GM13976 (cell line): ENCODE measurements around the gene IGSF21.

Experiments used
- DNase-seq: peaks from one replicate; pipeline ENCODE4 v3.0.0; 2012; ENCODE audit warnings: low spot score
- in situ Hi-C: fragments of 300-500 bp; cut with MboI; formaldehyde crosslinking; loops from one replicate; pipeline ENCODE4 v1.12.0; 2022; ENCODE audit warnings: low sequenced_read_pairs, mixed read lengths, inconsistent platforms; ENCODE audit not compliant: unreplicated experiment
- TF ChIP-seq, protein P1 (sequence below): IDR thresholded peaks from 2 replicates; pipeline ENCODE4 v1.5.1; 2012; ENCODE audit warnings: borderline replicate concordance, mild to moderate bottlenecking; ENCODE audit not compliant: insufficient read depth; ENCODE audit errors: extremely low read depth, missing control alignments, control extremely low read depth

IGSF21 gene

DNA sequence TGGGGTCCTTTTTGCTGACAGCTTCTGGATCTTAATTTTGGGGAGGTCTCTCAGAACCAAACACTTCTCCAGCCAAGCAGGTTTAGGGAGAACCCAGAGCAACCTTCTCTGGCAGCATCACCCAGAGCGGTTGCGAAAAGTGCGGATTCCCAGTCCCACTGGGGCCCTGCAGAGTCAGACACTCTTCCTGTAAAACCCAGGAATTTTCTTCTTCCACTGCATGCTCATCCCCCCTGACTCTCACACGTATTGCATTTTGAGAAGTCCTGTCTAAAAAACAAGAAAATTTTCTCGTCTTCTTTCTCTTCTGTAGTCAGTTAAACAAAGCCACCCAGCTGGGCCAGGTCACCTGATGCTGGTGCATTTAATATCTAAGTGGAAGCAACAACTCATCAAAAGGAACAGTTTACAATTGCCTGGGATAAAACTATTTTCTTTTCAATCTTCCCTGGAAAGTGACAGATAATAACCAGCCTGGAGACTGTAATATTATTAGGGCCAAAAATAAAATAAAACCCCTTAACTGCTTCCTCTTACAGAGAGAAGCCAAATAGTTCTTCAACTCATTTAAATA lies 156.0 kb downstream of the IGSF21 start:
- no peak for DNase-seq
- in situ Hi-C loops: no loop called here
- TF ChIP-seq, protein P1, sequence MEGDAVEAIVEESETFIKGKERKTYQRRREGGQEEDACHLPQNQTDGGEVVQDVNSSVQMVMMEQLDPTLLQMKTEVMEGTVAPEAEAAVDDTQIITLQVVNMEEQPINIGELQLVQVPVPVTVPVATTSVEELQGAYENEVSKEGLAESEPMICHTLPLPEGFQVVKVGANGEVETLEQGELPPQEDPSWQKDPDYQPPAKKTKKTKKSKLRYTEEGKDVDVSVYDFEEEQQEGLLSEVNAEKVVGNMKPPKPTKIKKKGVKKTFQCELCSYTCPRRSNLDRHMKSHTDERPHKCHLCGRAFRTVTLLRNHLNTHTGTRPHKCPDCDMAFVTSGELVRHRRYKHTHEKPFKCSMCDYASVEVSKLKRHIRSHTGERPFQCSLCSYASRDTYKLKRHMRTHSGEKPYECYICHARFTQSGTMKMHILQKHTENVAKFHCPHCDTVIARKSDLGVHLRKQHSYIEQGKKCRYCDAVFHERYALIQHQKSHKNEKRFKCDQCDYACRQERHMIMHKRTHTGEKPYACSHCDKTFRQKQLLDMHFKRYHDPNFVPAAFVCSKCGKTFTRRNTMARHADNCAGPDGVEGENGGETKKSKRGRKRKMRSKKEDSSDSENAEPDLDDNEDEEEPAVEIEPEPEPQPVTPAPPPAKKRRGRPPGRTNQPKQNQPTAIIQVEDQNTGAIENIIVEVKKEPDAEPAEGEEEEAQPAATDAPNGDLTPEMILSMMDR: no peak

DNA sequence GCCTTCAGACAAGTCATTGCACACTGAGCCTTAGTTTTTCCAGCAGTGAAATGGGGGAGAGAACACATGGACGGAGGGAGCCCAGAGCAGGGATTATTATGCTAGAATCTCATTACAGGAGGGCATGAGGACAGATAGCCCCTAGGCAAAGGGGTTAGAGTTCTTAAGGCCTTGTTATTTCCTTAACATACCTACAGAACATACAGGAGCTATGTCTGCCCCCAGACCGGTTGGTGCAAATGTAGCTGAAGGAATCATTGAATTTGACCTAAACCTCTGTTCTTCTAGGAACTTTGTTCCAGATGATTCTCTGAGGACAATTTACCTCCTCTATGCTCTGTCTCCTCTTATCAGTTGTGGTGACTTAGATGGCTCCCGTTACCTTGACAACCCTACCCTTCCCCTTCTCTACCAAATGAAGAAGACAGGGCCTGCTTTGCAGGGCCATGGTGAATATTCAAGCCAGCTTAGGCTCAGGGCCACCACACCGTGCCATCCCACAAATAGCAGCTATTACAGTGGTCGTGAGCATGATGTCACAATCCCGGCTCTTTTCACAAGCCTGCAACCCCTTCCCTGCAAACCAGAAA lies 156.9 kb downstream of the IGSF21 start:
- no peak for DNase-seq
- TF ChIP-seq, protein P1: no peak
- in situ Hi-C loops: no loop called here

DNA sequence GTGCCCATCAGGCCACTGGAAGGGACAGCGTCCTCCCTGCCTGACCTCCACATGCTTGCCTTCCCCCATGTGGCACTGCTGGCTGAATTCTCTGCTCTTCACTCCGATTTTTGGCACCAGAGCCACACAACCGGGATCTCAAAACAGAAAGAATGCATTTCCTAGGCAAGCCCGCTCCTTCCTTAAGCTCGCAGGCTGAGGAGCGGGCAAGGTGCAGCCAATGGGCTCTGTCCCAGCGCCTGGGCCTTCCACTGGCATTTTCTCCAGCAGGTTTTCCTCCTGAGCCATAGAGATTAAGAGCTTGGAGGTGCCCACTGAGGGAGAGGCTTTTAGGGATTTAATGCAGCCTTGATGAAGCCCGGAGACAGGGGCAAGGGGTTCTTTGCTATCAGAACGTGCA lies 158.0 kb downstream of the IGSF21 start:
- in situ Hi-C loops: no loop called here
- no peak for DNase-seq
- TF ChIP-seq, protein P1: no peak

DNA sequence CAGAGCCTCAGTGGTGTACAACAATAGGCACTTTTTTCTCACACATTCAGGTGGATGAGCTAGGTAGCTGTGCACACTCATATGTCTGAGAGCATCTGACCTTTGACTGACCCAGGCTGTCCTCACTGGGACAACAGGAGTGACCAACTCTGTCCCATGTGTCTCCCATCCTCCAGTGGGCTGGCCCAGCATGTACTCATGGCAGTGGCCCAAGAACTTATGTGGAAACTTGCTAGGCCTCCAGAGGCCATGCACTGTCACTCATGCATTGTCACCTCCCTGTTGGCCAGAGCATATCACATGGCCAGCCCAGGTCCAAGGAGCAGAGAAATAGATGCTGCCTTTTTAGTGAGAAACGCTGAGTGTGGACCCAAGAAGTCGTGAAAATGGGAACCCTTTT lies 158.8 kb downstream of the IGSF21 start:
- TF ChIP-seq, protein P1: no peak
- in situ Hi-C loops: no loop called here
- DNase-seq: no peak

DNA sequence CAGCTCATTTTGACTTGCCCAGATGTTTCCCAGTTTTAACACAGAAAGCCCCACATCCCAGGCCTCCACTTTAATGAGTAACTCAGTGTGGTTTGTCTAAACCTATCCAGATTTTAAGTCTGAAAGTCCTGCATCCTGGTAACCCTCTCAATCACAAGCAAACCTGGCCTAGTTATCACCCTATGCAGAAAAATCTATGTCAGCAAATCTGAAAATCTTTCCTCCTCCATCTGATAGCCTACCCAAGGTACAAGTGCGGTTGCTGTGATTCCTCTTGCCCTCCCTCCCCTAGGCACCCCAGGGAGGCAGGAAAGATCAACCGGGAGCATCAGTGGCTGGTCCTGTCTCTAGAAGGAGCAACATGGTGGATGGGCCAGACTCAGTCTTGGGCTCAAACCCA lies 163.7 kb downstream of the IGSF21 start:
- in situ Hi-C loops: no loop called here
- no peak for DNase-seq
- TF ChIP-seq, protein P1: no peak

DNA sequence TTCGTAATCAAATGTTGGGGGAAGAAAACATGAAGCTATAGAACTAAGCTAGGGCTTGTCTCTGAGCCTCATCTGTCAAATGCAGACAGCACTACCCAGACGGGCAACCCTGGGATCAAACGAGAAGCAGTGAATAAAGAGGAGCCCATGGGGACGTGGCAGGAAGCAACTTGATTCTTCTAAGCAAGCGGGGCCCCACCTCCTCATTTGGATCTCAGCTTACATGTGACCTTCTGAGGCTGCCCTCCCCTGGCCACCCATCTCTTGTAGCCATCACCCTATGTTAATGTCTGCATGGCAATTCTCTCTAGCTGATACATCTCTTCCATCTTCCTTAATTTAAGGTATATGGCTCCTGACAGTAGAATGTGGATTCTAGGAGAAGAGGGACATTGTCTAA lies 171.3 kb downstream of the IGSF21 start:
- in situ Hi-C loops: no loop called here
- TF ChIP-seq, protein P1: no peak
- DNase-seq: no peak
